GM10847 (cell line): ENCODE data around the gene NEDD1.

Experiments
- POLR2A ChIP-seq: IDR thresholded peaks from 2 replicates; pipeline ENCODE4 v1.6.1; 2011; ENCODE audit not compliant: insufficient read length; ENCODE audit errors: extremely low read depth

Gene NEDD1

DNA sequence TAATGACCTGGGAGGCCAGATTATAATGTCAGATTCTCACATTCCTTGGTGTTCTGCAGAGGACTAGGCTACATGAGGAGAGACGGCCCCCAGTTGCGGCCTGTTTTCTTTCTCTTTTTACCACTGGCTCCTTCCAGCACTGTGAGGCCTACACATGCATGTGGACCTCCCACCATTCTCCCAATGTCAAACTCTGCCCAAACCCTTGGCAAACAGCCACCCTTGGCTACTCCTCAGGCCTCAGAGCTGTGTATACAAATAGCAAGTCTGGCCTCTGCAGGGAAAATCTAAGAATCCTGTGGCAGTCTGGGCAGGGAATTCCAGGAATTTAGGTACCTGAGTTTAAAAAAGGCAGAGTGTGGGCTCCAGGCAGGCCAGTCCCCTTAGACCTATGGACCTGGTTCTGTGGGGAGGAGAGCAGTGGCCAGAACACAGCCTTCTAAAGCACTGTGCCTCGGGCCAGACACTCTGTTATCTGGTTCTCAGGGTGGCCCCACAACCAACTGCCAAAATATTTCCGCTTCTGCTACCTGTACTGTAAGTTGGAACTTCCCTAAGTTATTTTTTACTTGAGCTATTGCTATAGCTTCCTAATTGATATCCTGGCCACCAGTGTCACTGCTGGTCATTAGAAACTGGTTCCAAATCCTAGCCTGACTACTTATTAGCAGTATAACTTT lies 19.9 kb upstream of the NEDD1 start:
- no peak for TF ChIP-seq POLR2A

DNA sequence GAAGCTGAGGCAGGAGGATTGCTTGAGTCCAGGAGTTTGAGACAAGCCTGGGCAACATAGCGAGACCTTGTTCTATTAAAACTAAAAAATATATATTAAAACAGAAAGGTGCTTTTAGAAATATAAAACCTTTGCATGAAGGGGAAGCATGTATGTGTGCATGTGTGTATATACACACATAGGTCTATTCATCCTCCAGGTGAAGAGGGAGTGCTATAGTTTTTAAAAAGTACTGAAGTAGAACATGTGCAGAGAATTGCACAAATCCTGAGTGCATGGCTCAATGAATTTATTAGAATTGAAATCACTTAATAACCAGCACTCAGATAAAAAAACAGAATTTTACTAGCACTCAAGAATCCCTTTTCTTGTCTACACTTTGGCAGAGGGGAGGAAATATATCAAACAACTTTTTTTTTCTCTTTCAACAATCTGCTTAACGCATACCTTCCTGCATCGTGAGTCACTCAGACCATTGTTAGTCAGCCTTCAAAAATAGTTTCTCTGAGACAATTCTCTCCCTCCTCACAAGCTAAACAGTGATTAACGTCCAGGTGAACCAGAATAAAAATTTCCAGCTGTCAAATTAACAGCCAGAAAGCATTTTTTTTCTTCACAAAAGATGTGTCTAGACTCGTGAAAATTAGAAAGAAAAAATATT lies 17.7 kb upstream of the NEDD1 start:
- no peak for TF ChIP-seq POLR2A

DNA sequence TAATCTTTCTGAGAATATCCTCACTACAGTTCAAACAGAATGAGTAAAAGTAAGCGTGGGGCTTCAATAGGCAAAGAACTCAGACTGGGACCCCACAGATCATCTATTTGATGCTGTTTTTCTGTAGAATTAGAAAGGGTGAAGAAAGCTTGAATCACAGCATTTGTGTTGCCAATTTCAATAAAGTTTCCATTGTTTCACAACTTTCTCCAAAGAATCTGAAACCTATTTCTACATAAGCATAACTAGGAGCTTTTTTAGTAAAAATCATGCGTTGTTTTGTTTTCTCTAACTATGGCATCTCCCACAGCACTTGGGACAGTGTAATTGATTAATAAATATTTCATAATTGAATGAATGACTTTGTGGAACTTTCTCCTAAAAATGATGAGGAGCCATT lies 16.7 kb upstream of the NEDD1 start:
- TF ChIP-seq POLR2A, result no peak

DNA sequence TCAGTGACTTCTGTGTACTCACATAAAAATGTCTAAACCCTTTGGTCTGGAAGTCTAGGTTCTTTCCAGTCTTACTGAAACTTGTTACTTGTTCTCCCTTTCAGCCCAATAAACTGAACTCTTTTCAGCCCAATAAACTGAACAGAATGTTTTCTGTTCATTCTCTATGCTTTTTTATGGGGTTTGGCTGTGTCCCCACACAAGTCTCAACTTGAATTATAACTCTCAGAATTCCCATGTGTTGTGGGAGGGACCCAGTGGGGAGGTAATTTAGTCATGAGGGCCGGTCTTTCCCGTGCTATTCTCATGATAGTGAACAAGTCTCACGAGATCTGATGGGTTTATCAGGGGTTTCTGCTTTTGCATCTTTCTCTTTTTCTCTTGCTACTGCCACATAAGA lies 15.0 kb upstream of the NEDD1 start:
- no peak for TF ChIP-seq POLR2A

DNA sequence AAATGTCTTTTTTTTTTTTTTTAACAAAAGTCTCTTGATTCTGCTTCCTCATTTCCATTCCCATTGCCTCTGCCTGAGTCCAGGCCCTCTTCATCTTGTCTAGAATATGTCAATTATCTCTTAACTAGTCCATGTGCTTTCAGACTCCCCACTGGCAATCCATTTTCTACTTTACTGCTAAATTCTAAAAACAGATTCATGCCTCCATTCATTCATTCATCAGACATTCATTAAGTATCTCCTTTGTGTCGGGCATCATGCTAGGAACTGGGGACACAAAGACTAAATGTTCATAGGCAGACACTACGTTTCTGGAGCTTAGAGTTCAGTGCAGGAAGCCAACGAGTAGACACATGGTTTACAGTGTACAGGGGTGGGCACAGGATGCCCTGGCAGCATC lies 9.6 kb upstream of the NEDD1 start:
- TF ChIP-seq POLR2A, result no peak

DNA sequence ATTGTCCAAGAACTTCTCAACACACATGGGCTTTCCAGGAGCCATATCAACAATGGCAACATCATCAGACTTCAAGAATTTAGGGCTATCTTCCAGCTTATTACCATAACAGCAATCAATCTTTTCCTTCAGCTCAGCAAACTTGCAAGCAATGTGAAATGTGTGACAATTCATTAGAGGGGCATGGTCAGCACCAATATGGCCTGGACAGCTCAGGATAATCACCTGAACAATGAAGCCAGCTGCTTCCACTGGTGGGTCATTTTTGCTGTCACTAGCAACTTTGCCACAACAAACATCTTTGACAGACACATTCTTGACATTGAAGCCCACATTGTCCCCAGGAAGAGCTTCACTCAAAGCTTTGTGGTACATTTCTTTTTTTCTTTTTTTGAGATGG lies 5.9 kb upstream of the NEDD1 start:
- TF ChIP-seq POLR2A, result no peak

DNA sequence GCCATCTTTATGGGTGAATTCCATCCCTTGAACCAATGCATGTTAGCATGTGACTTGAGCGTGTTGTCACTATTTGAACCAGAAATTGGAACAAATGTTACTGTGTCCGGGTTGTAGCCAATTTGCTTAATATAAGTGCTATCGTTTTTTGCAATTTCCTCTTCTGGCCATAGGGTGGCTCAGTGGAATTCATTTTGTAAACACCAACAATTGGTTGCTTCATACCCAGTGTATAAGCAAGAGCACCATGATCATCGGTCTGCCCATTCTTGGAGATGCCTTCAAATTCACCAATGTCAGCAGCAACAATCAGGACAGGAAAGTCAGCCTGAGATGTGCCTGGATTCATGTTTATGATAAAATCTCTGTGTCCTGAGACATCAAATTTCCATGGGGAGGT lies 5.0 kb upstream of the NEDD1 start:
- no peak for TF ChIP-seq POLR2A

DNA sequence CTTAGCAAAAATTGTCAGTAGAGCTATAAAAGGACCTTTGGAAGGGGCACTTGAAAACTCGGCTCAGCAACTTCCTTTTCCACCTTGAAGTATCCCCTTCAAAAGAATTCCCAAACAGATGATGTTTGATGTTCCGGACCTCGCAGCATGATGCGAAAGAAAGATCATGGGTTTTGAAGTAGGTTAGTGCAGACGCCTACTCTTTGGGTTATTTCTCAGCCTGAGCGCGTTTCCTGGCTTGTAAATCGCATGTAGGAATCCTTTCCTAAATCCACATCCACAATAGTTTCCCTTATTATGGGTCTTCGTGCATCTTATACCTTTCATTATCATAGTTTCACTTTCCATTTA lies 584 bp upstream of the NEDD1 start:
- no peak for TF ChIP-seq POLR2A

DNA sequence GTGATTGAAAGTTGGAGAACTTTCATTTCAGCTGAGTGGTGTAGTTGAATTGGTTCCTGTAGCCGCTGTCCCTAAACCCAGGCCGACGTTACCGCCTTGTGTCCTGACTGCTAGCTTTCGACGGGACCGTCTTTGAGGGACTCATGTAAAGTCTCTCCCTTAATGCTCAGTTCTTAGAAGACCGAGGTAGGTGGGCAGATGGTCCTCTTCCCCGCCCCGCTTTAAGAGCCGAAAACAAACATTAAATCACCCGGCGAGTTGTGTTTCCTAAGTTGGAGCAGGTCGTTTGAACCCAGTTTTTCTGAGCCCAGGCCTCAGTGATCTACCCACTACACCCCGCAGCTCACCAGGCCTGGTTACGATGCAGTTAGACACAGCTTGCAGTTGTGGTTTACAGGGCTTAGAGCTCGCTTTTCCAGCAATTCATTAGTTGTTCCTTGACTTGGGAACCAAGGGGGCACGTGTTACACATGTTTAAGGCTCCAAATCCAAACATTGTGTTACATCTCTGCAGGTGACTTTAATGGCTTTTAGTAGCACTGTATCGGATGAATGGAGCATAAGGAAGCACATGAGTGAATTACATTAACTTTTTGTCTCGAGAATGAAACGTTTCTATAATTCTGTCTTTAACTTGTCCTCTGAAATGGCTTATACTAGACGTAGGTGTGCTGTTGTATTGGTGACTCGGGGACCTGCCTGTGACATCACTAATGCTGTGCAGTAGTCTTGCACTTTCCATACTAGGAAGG lies 790 bp downstream of the NEDD1 start:
- no peak for TF ChIP-seq POLR2A

DNA sequence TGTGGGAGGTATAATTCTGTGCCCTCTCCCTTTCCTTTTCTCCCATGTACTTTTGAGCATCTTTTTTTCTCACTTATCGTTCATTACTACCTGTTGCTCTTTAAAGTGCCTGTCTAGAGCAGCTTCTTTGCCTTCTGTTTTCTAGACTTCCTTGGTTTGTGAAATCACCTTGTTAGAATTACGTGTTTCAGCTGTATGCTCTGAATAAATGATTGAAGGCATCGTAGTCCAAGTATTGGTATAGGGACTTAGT lies 1.3 kb downstream of the NEDD1 start:
- no peak for TF ChIP-seq POLR2A

DNA sequence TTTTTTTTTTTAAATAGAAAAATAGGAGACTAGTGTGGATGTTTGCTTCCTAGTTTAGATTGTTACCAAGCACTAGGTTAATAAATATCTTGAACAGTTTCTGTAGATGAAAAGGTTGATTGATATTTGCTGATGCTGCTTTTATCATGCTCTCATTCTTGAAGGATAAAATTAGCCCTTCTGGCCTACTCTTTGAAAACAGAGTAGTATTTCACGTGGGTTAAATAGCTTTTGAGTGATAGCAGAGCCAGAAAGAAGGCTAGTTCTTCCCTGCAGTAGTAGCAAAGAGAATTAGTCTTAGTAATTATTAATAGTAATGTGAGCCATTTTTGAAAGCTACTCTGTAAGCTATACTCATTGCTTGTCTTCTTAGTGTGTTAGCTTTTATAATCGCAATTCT lies 5.2 kb downstream of the NEDD1 start:
- TF ChIP-seq POLR2A, result no peak

DNA sequence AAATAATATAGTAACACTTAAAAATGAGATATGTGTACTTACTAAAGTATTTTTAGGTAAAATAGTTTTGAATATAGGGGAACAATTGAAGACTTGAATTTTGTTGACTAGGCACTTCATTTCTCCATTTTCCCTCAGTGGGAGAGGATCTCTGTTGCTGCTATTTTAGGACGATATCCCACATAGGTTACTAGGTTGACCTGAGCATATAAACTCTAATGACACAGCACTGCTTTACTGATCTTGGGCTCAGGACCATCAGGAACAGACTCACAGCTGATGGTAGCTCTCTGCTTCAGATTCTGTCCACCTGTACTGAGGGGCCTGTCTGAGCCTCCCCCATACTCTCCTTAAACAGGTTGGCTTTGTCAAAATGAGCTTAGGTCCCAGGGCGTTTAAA lies 5.9 kb downstream of the NEDD1 start:
- TF ChIP-seq POLR2A, result no peak

DNA sequence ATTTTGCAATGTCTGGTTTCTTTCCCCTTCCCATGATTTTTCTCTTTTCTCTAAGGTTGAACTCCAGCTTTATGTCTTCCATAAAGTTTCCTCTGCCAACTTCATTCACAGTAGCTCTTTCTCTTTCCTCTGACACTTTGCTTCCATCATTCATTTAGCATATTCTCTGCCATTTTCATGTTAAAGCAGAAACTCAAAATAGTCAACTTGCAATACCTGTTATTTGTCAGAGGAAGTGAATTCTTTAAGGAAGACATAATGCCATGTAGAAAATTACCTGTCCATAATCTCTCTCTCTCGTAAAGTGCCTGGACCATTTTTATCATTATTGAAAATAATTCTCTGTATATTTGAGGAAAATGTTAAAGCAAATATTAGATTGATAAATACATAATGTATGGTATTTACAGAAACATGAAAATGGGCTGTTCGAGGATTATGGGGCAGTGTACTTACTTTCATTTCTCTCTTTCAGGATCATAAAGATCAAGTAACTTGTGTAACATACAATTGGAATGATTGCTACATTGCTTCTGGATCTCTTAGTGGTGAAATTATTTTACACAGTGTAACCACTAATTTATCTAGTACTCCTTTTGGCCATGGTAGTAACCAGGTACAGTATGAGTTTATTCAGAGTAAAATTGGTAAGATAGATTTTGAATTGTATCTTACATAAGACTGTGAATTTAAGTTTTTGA lies 12.6 kb downstream of the NEDD1 start:
- no peak for TF ChIP-seq POLR2A

DNA sequence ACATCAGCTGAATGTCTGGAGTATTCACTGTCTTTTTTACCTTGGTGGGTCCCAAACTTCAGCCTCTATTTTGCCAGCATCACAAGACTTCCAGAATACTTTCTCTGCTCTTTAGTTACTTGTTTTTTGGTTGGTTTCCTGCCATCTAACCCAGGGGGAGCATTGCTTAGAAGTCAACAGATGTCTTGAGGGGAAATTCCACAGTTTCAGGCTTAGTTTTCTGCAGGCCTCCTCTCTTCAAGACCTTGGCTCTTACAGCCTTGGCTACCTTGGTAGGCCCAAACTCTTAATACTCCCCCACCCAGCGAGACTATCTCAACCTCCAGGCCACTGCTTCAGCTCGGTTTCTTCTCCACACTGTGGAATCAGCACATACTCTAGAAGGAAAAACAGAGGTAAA lies 41.7 kb downstream of the NEDD1 start:
- TF ChIP-seq POLR2A, result no peak

DNA sequence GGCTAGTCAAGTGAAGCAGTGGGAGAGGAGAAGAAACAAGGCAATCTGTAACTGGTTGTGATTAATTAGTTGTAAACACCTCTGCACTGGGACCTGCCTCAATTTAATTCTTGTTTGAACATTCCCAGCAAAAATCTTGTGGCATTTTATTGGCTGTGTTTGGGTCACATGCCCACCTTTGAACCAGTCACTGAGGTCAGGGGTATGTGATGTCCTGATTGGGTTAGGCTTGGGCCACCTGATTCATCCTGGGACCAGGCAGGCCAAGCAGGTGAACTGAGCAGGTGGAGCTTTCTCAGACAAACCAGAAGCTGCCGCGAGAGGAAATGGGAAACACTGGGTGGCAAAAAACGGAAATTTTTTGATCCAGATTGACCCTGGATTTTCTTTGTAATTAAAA lies 72.5 kb downstream of the NEDD1 start:
- no peak for TF ChIP-seq POLR2A

DNA sequence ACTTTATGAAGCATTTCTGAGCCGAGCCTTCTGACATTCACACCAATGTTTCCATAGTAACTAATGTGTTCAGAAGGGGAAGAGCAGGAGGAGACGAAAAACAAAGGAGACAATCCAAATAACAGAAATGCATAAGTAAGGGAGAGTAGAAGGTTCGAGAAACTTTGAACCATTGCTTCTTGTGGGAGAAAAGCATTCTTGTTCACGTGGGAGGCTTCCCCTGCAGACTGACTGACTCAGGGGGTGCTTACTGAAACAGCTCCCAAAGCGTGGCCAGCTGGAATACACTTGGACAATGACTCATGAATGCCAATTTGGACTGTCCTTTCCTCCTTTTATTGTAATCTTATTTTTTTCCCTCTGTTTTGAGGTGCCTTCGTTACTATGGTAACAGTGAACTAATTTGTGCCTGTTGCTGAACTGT lies 73.9 kb downstream of the NEDD1 start:
- no peak for TF ChIP-seq POLR2A

DNA sequence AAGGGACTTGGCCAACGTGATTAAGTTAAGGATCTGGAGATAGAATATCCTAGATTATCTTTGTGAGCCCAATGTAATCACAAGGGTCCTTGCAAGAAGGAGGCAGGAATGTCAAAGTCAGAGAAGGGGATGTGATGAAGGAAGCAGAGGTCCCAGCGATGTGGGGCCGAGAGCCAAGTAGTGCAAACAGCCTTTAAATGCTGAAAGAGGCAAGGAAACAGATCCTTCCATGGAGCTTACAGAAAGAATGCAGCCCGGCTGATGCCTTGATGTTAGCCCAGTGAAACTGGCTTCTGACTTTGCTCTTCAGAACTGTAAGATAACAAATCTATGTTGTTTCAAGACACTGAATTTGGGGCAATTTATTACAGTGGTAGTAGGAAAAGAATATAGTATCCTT lies 74.9 kb downstream of the NEDD1 start:
- TF ChIP-seq POLR2A, result no peak

DNA sequence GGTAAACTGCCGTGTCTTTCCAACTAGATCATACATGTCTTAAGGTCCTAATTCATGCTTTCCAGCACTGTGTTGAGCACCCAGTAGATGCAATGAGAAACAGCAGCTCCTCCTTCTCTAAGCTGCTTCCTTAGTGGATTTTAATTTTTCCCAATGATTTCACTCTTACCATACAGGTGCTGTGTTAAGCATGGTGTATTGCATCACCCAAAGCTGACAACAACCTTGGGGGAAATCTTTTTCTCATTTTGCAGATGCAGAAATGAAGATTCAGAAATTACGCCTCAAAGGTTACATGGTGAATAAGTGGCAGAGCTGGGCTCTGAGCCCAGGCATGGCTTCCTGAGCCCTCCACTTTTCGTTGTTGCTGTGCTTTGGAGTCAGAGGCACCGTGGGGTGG lies 75.6 kb downstream of the NEDD1 start:
- TF ChIP-seq POLR2A, result no peak
